Dermis blood vessel endothelial cell (primary cell): ENCODE data around the gene FHOD3. TPM values are rescaled to one million over a fixed set of nuclear protein-coding genes. Genes with fewer than 3 reads are reported as not detected.
A peak's percentile ranks its signal among the peaks of the same experiment; 100 is the strongest.

Source experiments
- DNase-seq: peaks from one replicate; pipeline ENCODE4 v3.0.0; 2010
- total RNA-seq: library from RNA; depleted of rRNA; stranded (reverse); fragments of >200 nt; gene quantifications from 2 replicates; pipeline ENCODE4 v1.2.3, GENCODE V29; 2014

Gene FHOD3
- 0.14 and 0.34 TPM in 2 replicates for total RNA-seq

- DNase-seq = peak; percentile 24
These were observed at the start of gene FHOD3 for GRCh38 chr18:36297417-36298125. Gene FHOD3 (plus strand): TSS chr18:36297713. CDS start chr18:36297836, 123 bp downstream.

GRCh38 chr18:36249392-36249791, 48.1 kb upstream of the FHOD3 start:
- no peak for DNase-seq

- no peak for DNase-seq
These were observed 46.7 kb upstream of the FHOD3 start for GRCh38 chr18:36250827-36251226.

GRCh38 chr18:36255072-36255698, 42.3 kb upstream of the FHOD3 start:
- no peak for DNase-seq

GRCh38 chr18:36256094-36256493, 41.4 kb upstream of the FHOD3 start:
- DNase-seq = no peak

GRCh38 chr18:36262971-36263370, 34.5 kb upstream of the FHOD3 start:
- no peak for DNase-seq

GRCh38 chr18:36264283-36264682, 33.2 kb upstream of the FHOD3 start:
- DNase-seq = no peak

- no peak for DNase-seq
These were observed 32.5 kb upstream of the FHOD3 start for GRCh38 chr18:36265015-36265414.

- DNase-seq = no peak
These were observed 28.4 kb upstream of the FHOD3 start for GRCh38 chr18:36269157-36269556.

GRCh38 chr18:36271153-36271552, 26.4 kb upstream of the FHOD3 start:
- no peak for DNase-seq

- DNase-seq = no peak
These were observed 24.2 kb upstream of the FHOD3 start for GRCh38 chr18:36273347-36273746.

- DNase-seq = no peak
These were observed 23.3 kb upstream of the FHOD3 start for GRCh38 chr18:36274083-36274715.

GRCh38 chr18:36275561-36275960, 22.0 kb upstream of the FHOD3 start:
- DNase-seq = no peak

GRCh38 chr18:36279001-36279400, 18.5 kb upstream of the FHOD3 start:
- no peak for DNase-seq

GRCh38 chr18:36281936-36282335, 15.6 kb upstream of the FHOD3 start:
- DNase-seq = peak; percentile 5

GRCh38 chr18:36283448-36283847, 14.1 kb upstream of the FHOD3 start:
- DNase-seq = no peak

- no peak for DNase-seq
These were observed 13.2 kb upstream of the FHOD3 start for GRCh38 chr18:36284268-36284667.

- peak; percentile 81 for DNase-seq
These were observed 12.7 kb upstream of the FHOD3 start for GRCh38 chr18:36284671-36285295.

GRCh38 chr18:36287653-36288052, 9.9 kb upstream of the FHOD3 start:
- no peak for DNase-seq

GRCh38 chr18:36288689-36289088, 8.8 kb upstream of the FHOD3 start:
- no peak for DNase-seq

GRCh38 chr18:36294031-36294430, 3.5 kb upstream of the FHOD3 start:
- DNase-seq = no peak

GRCh38 chr18:36295214-36295613, 2.3 kb upstream of the FHOD3 start:
- DNase-seq = no peak

- no peak for DNase-seq
These were observed 1.6 kb upstream of the FHOD3 start for GRCh38 chr18:36295880-36296301.
